ENCODE data around the gene TMEM87A. TPM values are rescaled to one million over a fixed set of nuclear protein-coding genes. Genes with fewer than 3 reads are reported as not detected.

Gene TMEM87A
- total RNA-seq, 4 donors from 2014 or later, result 51.1 to 58.6 (median 55.7) TPM

DNA sequence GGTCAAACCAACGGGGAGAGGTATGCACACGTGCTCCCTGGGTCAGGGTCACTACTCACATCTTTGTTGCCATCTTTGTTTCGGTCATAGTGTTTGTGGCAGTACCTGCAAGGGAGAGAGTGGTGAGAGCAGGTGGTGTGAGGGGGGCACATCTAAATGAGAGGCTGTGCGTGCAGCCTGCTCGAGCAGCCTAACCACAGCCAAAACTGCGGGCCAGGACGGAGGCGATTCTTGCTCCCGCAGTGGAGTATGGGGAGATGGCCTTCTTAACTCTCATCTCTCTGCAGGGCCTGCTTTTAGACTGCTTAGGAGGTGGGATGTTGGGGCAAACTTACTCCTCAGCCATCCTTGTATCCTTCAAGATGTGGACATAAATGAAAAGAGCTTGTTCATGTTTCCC is 109.9 kb downstream of the TMEM87A start:
- H3K4me1 ChIP-seq, result no peaks in the 10 kb centered on the region
- H3K9me3 ChIP-seq, result no peaks in the 10 kb centered on the region
- no peaks in the 10 kb centered on the region for H3K27me3 ChIP-seq
- no peak overlapping the region for H3K27ac ChIP-seq
- no peak for DNase-seq (ENCODE audit: low spot score in 2 of 2)
- H3K4me3 ChIP-seq, result no peak overlapping the region
- TF ChIP-seq, protein P1, sequence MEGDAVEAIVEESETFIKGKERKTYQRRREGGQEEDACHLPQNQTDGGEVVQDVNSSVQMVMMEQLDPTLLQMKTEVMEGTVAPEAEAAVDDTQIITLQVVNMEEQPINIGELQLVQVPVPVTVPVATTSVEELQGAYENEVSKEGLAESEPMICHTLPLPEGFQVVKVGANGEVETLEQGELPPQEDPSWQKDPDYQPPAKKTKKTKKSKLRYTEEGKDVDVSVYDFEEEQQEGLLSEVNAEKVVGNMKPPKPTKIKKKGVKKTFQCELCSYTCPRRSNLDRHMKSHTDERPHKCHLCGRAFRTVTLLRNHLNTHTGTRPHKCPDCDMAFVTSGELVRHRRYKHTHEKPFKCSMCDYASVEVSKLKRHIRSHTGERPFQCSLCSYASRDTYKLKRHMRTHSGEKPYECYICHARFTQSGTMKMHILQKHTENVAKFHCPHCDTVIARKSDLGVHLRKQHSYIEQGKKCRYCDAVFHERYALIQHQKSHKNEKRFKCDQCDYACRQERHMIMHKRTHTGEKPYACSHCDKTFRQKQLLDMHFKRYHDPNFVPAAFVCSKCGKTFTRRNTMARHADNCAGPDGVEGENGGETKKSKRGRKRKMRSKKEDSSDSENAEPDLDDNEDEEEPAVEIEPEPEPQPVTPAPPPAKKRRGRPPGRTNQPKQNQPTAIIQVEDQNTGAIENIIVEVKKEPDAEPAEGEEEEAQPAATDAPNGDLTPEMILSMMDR (IDR thresholded peaks at IDR 0.05), result no peak
- TF ChIP-seq POLR2A (IDR thresholded peaks at IDR 0.05), result no peak
- TF ChIP-seq EP300 (IDR thresholded peaks at IDR 0.05), result no peak
- H3K36me3 ChIP-seq, result peaks cover 3 to 98% (median 40%) of the 10 kb centered on the region in 3 donors
- 88 to 95% methylated on average over 9 of the region's 9 CpGs for WGBS, 2 donors

Small RNA genes lying within 50 kb of the gene (small RNA-seq; reads per million reads assigned to genes)
- not detected for gene MIR627

Other genes with a start within 250 kb of the TMEM87A start
- gene PLA2G4D, start 178.9 kb downstream of the TMEM87A start, total RNA-seq, result not detected
- not detected for gene PLA2G4F, start 116.8 kb downstream of the TMEM87A start, total RNA-seq
- gene VPS39, start 65.1 kb downstream of the TMEM87A start, total RNA-seq, result 100 to 1,000 TPM; 133 to 264 (median 205) TPM
- gene GANC, start 232 bp downstream of the TMEM87A start, total RNA-seq, result 10 to 100 TPM; 24.3 to 35.5 (median 34.2) TPM
- gene CAPN3, start 86.1 kb upstream of the TMEM87A start, total RNA-seq, result 10 to 100 TPM; 16.1 to 34.9 (median 30.7) TPM
- gene ZNF106, start 217.7 kb upstream of the TMEM87A start, total RNA-seq, result 10 to 100 TPM; 54.5 to 92.9 (median 63.9) TPM
- 10 to 100 TPM; 54.0 to 77.9 (median 64.0) TPM for gene SNAP23, start 222.2 kb upstream of the TMEM87A start, total RNA-seq